ENCODE data around the gene MED25.

The MED25 gene

GRCh38 chr19:49830766-49831165 lies 12.7 kb downstream of the MED25 start:
- no peak for TF ChIP-seq JUND (IDR thresholded peaks at IDR 0.05; ENCODE audit: low read depth)
- in situ Hi-C loops (cut with HindIII; ENCODE audit: low pct_unique_long_range_greater_than_20kb, low sequenced_read_pairs), result no loop called here
- no peak for DNase-seq (ENCODE audit: low read depth in 1 of 2, low spot score in 1 of 2)

- no peak for TF ChIP-seq JUND (IDR thresholded peaks at IDR 0.05; ENCODE audit: low read depth)
- in situ Hi-C loops (cut with HindIII; ENCODE audit: low pct_unique_long_range_greater_than_20kb, low sequenced_read_pairs), result no loop called here
- no peak for DNase-seq (ENCODE audit: low read depth in 1 of 2, low spot score in 1 of 2)
Observed at GRCh38 chr19:49831592-49831991, 13.5 kb downstream of the MED25 start.

- DNase-seq (ENCODE audit: low read depth in 1 of 2, low spot score in 1 of 2), result no peak
- in situ Hi-C loops (cut with HindIII; ENCODE audit: low pct_unique_long_range_greater_than_20kb, low sequenced_read_pairs), result no loop called here
- no peak for TF ChIP-seq JUND (IDR thresholded peaks at IDR 0.05; ENCODE audit: low read depth)
Observed at GRCh38 chr19:49832556-49832955, 14.5 kb downstream of the MED25 start.

GRCh38 chr19:49833599-49833998 lies 15.5 kb downstream of the MED25 start:
- TF ChIP-seq JUND (IDR thresholded peaks at IDR 0.05; ENCODE audit: low read depth), result no peak
- in situ Hi-C loops (cut with HindIII; ENCODE audit: low pct_unique_long_range_greater_than_20kb, low sequenced_read_pairs), result no loop called here
- no peak for DNase-seq (ENCODE audit: low read depth in 1 of 2, low spot score in 1 of 2)

GRCh38 chr19:49835562-49835961 lies 17.5 kb downstream of the MED25 start:
- in situ Hi-C loops (cut with HindIII; ENCODE audit: low pct_unique_long_range_greater_than_20kb, low sequenced_read_pairs), result no loop called here
- TF ChIP-seq JUND (IDR thresholded peaks at IDR 0.05; ENCODE audit: low read depth), result no peak
- no peak for DNase-seq (ENCODE audit: low read depth in 1 of 2, low spot score in 1 of 2)

GRCh38 chr19:49836176-49837008 lies 18.3 kb downstream of the MED25 start:
- DNase-seq (ENCODE audit: low read depth in 1 of 2, low spot score in 1 of 2), result no peak
- TF ChIP-seq JUND (IDR thresholded peaks at IDR 0.05; ENCODE audit: low read depth), result no peak
- in situ Hi-C loops (cut with HindIII; ENCODE audit: low pct_unique_long_range_greater_than_20kb, low sequenced_read_pairs), result no loop called here

GRCh38 chr19:49837009-49837310 lies 18.9 kb downstream of the MED25 start:
- in situ Hi-C loops (cut with HindIII; ENCODE audit: low pct_unique_long_range_greater_than_20kb, low sequenced_read_pairs), result no loop called here
- no peak for TF ChIP-seq JUND (IDR thresholded peaks at IDR 0.05; ENCODE audit: low read depth)
- no peak for DNase-seq (ENCODE audit: low read depth in 1 of 2, low spot score in 1 of 2)

- no peak for DNase-seq (ENCODE audit: low read depth in 1 of 2, low spot score in 1 of 2)
- in situ Hi-C loops (cut with HindIII; ENCODE audit: low pct_unique_long_range_greater_than_20kb, low sequenced_read_pairs), result no loop called here
- TF ChIP-seq JUND (IDR thresholded peaks at IDR 0.05; ENCODE audit: low read depth), result no peak
Observed at GRCh38 chr19:49837425-49837824, 19.3 kb downstream of the MED25 start.

- TF ChIP-seq JUND (IDR thresholded peaks at IDR 0.05; ENCODE audit: low read depth), result no peak
- in situ Hi-C loops (cut with HindIII; ENCODE audit: low pct_unique_long_range_greater_than_20kb, low sequenced_read_pairs), result no loop called here
- no peak for DNase-seq (ENCODE audit: low read depth in 1 of 2, low spot score in 1 of 2)
Observed at GRCh38 chr19:49838885-49839588, 20.9 kb downstream of the MED25 start.

GRCh38 chr19:49839713-49840112 lies 21.6 kb downstream of the MED25 start:
- in situ Hi-C loops (cut with HindIII; ENCODE audit: low pct_unique_long_range_greater_than_20kb, low sequenced_read_pairs), result no loop called here
- no peak for TF ChIP-seq JUND (IDR thresholded peaks at IDR 0.05; ENCODE audit: low read depth)

GRCh38 chr19:49840321-49840720 lies 22.2 kb downstream of the MED25 start:
- no peak for TF ChIP-seq JUND (IDR thresholded peaks at IDR 0.05; ENCODE audit: low read depth)
- in situ Hi-C loops (cut with HindIII; ENCODE audit: low pct_unique_long_range_greater_than_20kb, low sequenced_read_pairs), result no loop called here
- DNase-seq (ENCODE audit: low read depth in 1 of 2, low spot score in 1 of 2), result no peak

More at GRCh38 chr19:49839713-49840112, 21.6 kb downstream of the MED25 start:
- DNase-seq (ENCODE audit: low read depth in 1 of 2, low spot score in 1 of 2), result no peak

GRCh38 chr19:49840736-49841249 lies 22.7 kb downstream of the MED25 start:
- no peak for TF ChIP-seq JUND (IDR thresholded peaks at IDR 0.05; ENCODE audit: low read depth)
- in situ Hi-C loops (cut with HindIII; ENCODE audit: low pct_unique_long_range_greater_than_20kb, low sequenced_read_pairs), result no loop called here

GRCh38 chr19:49843265-49843664 lies 25.2 kb downstream of the MED25 start:
- TF ChIP-seq JUND (IDR thresholded peaks at IDR 0.05; ENCODE audit: low read depth), result no peak

More at GRCh38 chr19:49840736-49841249, 22.7 kb downstream of the MED25 start:
- no peak for DNase-seq (ENCODE audit: low read depth in 1 of 2, low spot score in 1 of 2)

More at GRCh38 chr19:49843265-49843664, 25.2 kb downstream of the MED25 start:
- DNase-seq (ENCODE audit: low read depth in 1 of 2, low spot score in 1 of 2), result no peak
- in situ Hi-C loops (cut with HindIII; ENCODE audit: low pct_unique_long_range_greater_than_20kb, low sequenced_read_pairs), result no loop called here

All from T47D (cell line).